LNCAP (cell line): ENCODE measurements around the gene NDUFB10.

Experiments used
- TF ChIP-seq, protein P1 (sequence below): fragments of 450-650 bp; IDR thresholded peaks from 2 replicates; pipeline ENCODE4 v1.5.1; 2017; ENCODE audit warnings: mild to moderate bottlenecking

Gene NDUFB10

DNA sequence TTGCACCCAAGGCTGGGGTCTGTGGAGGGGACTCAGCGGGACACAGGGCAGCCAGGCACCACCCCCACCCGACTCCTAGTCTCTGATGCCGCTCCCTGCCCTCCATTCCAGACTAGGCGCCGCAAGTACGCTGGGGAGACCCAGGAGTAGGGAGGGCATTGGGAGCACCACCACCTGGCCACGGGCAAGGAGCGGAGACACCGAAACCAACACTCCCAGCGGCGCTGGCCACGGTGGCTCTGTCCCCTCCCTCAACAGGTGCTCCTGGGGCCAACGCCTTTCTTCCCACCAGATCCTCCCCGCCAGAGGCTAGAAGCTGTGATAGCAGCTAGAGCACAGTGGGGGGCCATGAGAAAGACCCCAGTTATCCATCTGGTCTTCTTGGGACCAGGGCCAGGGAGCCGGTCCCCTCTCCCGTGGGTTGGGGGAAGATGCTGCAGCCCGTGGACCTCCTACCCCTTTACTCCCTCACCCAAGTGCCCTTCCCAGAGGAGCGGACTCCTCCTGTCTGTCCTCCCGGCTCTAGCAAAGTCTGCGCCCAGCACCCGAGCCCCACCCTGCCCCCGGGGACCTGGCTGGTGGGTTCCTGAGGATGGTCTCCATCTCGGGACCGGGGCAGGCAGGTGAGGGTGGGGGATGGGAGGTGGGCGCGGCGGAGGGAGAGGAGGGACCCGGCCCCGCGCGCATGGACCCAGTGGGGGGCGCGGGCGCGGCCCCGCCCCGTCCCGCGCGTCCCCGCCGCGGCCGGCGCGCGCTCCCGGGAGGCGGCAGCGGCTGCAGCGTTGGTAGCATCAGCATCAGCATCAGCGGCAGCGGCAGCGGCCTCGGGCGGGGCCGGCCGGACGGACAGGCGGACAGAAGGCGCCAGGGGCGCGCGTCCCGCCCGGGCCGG is 30.1 kb downstream of the NDUFB10 start, which contains the start of gene SYNGR3:
Gene SYNGR3 (plus strand): TSS at position 762 of the 892 bp plus-strand sequence. CDS start 133 bp downstream, outside the sequence.
- TF ChIP-seq, protein P1, sequence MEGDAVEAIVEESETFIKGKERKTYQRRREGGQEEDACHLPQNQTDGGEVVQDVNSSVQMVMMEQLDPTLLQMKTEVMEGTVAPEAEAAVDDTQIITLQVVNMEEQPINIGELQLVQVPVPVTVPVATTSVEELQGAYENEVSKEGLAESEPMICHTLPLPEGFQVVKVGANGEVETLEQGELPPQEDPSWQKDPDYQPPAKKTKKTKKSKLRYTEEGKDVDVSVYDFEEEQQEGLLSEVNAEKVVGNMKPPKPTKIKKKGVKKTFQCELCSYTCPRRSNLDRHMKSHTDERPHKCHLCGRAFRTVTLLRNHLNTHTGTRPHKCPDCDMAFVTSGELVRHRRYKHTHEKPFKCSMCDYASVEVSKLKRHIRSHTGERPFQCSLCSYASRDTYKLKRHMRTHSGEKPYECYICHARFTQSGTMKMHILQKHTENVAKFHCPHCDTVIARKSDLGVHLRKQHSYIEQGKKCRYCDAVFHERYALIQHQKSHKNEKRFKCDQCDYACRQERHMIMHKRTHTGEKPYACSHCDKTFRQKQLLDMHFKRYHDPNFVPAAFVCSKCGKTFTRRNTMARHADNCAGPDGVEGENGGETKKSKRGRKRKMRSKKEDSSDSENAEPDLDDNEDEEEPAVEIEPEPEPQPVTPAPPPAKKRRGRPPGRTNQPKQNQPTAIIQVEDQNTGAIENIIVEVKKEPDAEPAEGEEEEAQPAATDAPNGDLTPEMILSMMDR, result no peak

DNA sequence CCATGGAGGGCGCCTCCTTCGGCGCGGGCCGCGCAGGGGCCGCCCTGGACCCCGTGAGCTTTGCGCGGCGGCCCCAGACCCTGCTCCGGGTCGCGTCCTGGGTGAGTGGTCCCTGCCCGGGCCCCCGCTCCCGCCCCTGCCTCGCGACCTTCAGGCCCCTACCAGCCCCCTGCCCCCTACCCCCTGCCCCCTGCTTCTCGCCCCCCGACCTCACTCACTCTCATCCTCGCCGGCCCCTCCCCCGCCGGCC is 30.7 kb downstream of the NDUFB10 start:
- TF ChIP-seq, protein P1, result no peak

DNA sequence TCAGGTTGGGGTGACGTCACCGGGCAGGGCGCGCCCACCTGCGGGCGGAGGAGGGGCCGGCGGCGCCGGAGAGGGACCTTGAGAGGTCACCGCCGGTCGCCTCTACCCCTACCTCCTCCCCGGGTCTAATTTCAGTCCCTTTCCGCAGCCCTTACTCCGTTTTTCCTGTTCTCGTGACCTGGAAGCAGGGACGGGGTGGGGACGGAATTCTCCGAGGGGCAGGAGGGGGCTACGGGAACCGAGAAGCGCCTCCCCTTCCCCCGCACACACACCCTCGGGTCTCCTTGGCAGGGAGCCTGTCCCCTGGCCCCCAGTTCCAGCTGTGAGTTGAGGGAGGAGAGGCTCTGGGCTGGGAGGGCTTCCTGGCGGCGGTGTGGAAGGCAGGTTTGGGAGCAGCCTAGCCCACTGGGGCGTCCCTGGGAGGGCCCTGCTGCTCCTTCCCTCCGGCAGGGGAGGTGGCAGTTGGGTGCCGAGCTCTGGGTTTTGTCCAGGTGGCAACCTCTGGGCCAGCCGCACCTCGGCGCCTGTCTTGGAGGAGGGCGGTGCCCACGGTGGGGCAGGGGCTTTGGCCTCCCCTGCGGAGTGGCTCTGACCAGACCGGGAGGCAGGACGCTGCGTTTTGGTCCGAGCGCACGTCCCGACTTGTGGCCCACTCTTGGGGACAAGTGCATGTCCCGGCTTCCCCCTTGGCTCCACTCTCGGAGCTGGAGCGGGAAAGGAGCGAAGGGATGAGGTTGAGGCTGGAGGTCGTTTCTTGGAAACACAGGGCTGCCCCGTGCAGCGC is 31.2 kb downstream of the NDUFB10 start:
- TF ChIP-seq, protein P1, result no peak

DNA sequence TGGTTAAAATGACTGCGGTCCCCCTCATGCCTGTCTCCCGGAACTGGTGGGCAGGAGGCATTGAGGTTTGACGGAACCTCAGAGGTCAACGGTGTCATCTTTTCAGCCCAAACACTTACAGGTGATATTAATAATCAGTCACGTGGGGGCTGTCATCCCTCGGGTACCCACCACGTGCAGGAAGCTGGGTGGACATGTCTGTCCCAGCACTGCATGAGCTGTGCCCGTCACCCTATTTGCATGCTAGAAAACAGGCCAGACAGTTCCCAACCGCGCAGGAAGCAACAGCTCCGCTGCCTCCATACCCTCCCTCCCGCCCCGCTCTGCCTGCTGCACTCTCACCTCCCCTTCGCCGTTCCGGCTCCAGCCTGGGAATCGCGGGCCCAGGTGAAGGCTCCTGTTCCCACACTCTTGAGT is 31.8 kb downstream of the NDUFB10 start:
- TF ChIP-seq, protein P1, result no peak

DNA sequence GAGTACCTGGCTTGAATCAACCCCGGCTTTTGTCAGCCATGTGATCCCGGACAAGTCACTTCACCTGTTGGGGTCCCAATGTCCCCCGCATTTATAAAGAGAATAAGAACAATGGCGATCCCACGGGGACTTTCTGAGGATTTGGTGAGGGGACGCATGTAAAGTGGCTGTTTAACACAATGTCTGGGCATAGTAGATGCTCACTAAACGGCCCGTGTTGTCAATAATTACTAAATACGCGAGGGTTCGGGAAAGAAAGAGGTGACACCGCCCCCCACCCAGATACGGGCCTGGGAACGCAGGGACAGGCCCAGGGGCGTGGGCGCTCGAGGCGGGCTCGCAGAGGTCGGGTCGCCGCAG is 32.2 kb downstream of the NDUFB10 start:
- TF ChIP-seq, protein P1, result no peak

DNA sequence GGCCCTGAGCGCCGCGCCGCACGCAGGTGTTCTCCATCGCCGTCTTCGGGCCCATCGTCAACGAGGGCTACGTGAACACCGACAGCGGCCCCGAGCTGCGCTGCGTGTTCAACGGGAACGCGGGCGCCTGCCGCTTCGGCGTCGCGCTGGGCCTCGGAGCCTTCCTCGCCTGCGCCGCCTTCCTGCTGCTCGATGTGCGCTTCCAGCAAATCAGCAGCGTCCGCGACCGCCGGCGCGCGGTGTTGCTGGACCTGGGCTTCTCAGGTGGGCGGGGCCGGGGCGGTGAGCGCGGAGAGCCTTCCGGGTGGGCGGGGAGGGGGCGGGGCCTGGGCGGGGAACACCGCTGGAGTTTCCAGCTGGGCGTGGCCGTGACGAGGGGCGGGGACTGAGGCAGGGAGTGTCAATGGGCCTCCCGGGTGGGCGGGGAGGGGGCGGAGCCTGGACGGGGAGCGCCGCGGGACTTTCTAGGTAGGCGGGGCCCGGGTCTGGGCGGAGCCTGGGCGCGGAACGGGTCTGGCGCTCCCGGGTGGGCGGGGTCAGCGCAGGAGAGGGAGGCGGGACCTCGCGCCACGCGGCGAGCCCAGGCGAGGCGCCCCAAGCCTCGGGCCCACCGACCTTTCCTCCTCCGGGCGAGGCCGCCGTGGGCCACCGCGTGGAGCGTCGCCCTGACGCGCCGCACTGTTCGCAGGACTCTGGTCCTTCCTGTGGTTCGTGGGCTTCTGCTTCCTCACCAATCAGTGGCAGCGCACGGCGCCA is 32.8 kb downstream of the NDUFB10 start:
- TF ChIP-seq, protein P1, result no peak

DNA sequence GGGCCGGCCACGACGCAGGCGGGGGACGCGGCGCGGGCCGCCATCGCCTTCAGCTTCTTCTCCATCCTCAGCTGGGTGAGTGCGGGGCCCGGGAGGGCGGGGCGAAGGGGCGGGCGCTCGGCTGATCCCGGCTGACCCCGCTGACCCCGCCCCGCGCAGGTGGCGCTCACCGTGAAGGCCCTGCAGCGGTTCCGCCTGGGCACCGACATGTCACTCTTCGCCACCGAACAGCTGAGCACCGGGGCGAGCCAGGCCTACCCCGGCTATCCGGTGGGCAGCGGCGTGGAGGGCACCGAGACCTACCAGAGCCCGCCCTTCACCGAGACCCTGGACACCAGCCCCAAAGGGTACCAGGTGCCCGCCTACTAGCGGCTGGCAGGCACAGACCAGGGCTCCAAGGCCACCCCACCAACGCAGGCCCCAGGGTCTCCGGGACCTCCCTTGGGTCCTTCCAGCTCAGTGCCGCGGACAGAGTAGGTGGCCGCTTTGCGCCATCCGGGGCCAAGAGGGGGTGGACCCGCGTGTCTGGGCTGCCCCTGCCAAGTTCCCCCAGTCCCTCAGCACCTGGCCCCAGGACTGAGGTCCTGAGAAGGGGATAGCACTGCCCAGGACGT is 33.5 kb downstream of the NDUFB10 start:
- TF ChIP-seq, protein P1, result no peak
